ENCODE data around the gene GPR89B.
"Not testable (repeated sequence)": the region's sequence is repeated elsewhere in the genome, so short reads cannot be mapped to it uniquely, and the experiment has no call there.

Gene GPR89B

GRCh38 chr1:148037850-148038461 lies 109.7 kb downstream of the GPR89B start:
- not testable (repeated sequence) for DNase-seq

- DNase-seq: peak; percentile 12
These were observed 110.5 kb downstream of the GPR89B start for GRCh38 chr1:148038462-148039333.
